ENCODE results near the gene A1BG.

A1BG gene

DNA sequence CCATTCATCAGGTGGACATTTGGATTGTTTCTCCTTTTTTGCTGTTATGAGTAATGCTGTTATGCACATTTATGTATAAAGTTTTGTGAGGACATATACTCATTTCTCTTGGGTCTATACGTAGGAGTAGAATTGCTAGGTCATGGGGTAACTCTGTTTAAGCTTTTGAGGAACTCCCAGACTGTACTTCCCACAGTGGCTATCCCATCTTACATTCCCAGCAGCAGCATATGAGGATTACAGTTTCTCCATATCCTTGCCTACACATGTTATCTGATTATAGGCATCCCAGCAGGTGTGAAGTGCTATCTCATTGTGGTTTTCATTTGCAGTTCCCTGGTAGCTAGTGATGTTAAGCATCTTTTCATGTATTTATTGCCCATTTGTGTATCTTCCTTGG, 20.6 kb downstream of the A1BG start:
- peaks cover under 1 to 4% of the 10 kb centered on the region in 2 donors for H3K4me1 ChIP-seq (ENCODE audit: control insufficient read depth in 2 of 2, insufficient read depth in 1 of 2, low read depth in 1 of 2, low read length in 2 of 2)
- no peak for DNase-seq (ENCODE audit: low spot score)
- no peak overlapping the region for H4K91ac ChIP-seq (ENCODE audit: low read depth, low read length, poor library complexity)
- no peak overlapping the region for H2BK15ac ChIP-seq (ENCODE audit: low read length)
- no peak overlapping the region for H2AFZ ChIP-seq (ENCODE audit: low read length)
- no peaks in the 10 kb centered on the region for H3K9me3 ChIP-seq (replicated peaks in 1 of 2; ENCODE audit: control insufficient read depth in 2 of 2, insufficient read depth in 1 of 2, low read depth in 1 of 2, low read length in 2 of 2)
- no peak overlapping the region for H3K18ac ChIP-seq (ENCODE audit: low read length)
- no peak overlapping the region for H3K23ac ChIP-seq (ENCODE audit: low read depth, low read length, poor library complexity)
- no peaks in the 10 kb centered on the region for H3K27me3 ChIP-seq (ENCODE audit: control insufficient read depth in 3 of 3, insufficient read depth in 3 of 3, low read depth in 1 of 3, low read length in 3 of 3)
- H2AK5ac ChIP-seq (ENCODE audit: low read depth, low read length), result no peak overlapping the region
- no peak overlapping the region for H3K27ac ChIP-seq (replicated peaks; ENCODE audit: low read length)
- H3K4me2 ChIP-seq (ENCODE audit: insufficient read depth, low read length, poor library complexity, severe bottlenecking), result no peak overlapping the region
- no peak overlapping the region for H3K9ac ChIP-seq (ENCODE audit: low read depth, low read length, poor library complexity)
- no peak overlapping the region for H3K4ac ChIP-seq (ENCODE audit: low read length)
- H2BK12ac ChIP-seq (ENCODE audit: low read length), result no peak overlapping the region
- peaks cover 11 to 29% of the 10 kb centered on the region in 2 donors for H3K36me3 ChIP-seq (replicated peaks in 1 of 2; ENCODE audit: control insufficient read depth in 2 of 2, insufficient read depth in 2 of 2, low read length in 2 of 2)
- no peak overlapping the region for H2BK5ac ChIP-seq (ENCODE audit: low read length)
- no peak overlapping the region for H3K4me3 ChIP-seq (ENCODE audit: low read length in 2 of 2)
- no CpG with 5 or more reads among the region's 1 CpG for WGBS, 2 donors (ENCODE audit: extremely low coverage in 2 of 2, insufficient read length in 2 of 2, insufficient replicate concordance in 1 of 2)
- H2BK120ac ChIP-seq (ENCODE audit: low read depth, low read length), result no peak overlapping the region
- H4K8ac ChIP-seq (ENCODE audit: low read depth, low read length), result no peak overlapping the region
- H3K79me1 ChIP-seq (ENCODE audit: low read depth, low read length), result no peaks in the 10 kb centered on the region
- H3K14ac ChIP-seq (ENCODE audit: low read length), result no peak overlapping the region

DNA sequence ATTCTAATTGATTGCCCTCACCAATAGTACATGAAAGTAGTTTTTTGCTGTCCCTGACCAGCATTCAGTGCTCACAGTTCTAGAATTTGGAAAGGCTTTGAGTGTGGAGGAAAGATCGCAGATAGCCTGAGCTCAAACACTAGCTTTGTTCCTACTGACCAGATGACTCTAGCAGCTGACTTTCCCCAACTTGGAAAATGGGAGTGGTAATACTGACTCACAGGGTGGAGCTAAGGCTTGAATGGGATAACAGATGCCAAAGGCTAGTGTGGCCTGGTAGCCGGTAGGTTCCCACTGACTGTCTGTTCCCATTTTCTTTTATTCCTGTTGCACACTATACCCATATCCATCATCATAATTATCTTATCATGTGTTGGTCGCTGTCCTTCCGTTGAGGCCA, 22.8 kb downstream of the A1BG start:
- Histone ChIP-seq H2BK5ac (ENCODE audit: low read length) (no peak overlapping the region), H2AK5ac (ENCODE audit: low read depth, low read length) (no peak overlapping the region), H3K18ac (ENCODE audit: low read length) (no peak overlapping the region), H2BK12ac (ENCODE audit: low read length) (no peak overlapping the region), H4K8ac (ENCODE audit: low read depth, low read length) (no peak overlapping the region), H3K14ac (ENCODE audit: low read length) (no peak overlapping the region), H3K9me3 (replicated peaks in 1 of 2; ENCODE audit: control insufficient read depth in 2 of 2, insufficient read depth in 1 of 2, low read depth in 1 of 2, low read length in 2 of 2) (no peaks in the 10 kb centered on the region), H3K4me3 (ENCODE audit: low read length in 2 of 2) (no peak overlapping the region), H3K4me2 (ENCODE audit: insufficient read depth, low read length, poor library complexity, severe bottlenecking) (no peak overlapping the region), H3K4ac (ENCODE audit: low read length) (no peak overlapping the region), H2AFZ (ENCODE audit: low read length) (no peak overlapping the region), H3K79me1 (ENCODE audit: low read depth, low read length) (peaks cover 3% of the 10 kb centered on the region), H3K23ac (ENCODE audit: low read depth, low read length, poor library complexity) (no peak overlapping the region), H3K9ac (ENCODE audit: low read depth, low read length, poor library complexity) (no peak overlapping the region), H3K36me3 (replicated peaks in 1 of 2; ENCODE audit: control insufficient read depth in 2 of 2, insufficient read depth in 2 of 2, low read length in 2 of 2) (peaks cover 3 to 10% of the 10 kb centered on the region in 2 donors), H2BK120ac (ENCODE audit: low read depth, low read length) (no peak overlapping the region), H3K27ac (replicated peaks; ENCODE audit: low read length) (no peak overlapping the region), H3K4me1 (ENCODE audit: control insufficient read depth in 2 of 2, insufficient read depth in 1 of 2, low read depth in 1 of 2, low read length in 2 of 2) (peaks cover 4 to 8% of the 10 kb centered on the region in 2 donors), H3K27me3 (ENCODE audit: control insufficient read depth in 3 of 3, insufficient read depth in 3 of 3, low read depth in 1 of 3, low read length in 3 of 3) (no peaks in the 10 kb centered on the region), H4K91ac (ENCODE audit: low read depth, low read length, poor library complexity) (no peak overlapping the region), H2BK15ac (ENCODE audit: low read length) (no peak overlapping the region)
- DNase-seq (ENCODE audit: low spot score), result no peak
- no CpG with 5 or more reads among the region's 4 CpGs for WGBS, 2 donors (ENCODE audit: extremely low coverage in 2 of 2, insufficient read length in 2 of 2, insufficient replicate concordance in 1 of 2)

DNA sequence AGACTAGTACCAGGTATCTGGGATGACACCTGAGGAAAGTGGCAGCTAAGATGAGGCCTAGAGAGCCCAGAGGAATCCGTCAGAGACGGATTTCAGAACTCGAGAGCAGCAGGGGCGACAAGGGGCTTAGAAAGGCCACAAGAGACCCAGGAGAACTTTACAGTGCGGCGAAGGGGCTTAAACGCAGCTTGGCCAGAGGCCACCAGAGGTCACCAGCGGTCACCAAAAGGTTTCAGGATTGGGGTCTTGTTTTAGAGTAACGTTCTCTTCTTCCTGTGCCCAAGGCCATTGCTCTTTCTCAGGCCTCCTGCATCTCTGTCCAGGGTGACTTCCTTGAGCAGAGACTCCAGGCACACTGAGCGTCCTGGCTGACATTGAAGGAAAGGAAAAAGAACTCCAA, 24.3 kb downstream of the A1BG start:
- DNase-seq (ENCODE audit: low spot score), result peak; percentile 47
- WGBS, 2 donors (ENCODE audit: extremely low coverage in 2 of 2, insufficient read length in 2 of 2, insufficient replicate concordance in 1 of 2), result no CpG with 5 or more reads among the region's 10 CpGs

DNA sequence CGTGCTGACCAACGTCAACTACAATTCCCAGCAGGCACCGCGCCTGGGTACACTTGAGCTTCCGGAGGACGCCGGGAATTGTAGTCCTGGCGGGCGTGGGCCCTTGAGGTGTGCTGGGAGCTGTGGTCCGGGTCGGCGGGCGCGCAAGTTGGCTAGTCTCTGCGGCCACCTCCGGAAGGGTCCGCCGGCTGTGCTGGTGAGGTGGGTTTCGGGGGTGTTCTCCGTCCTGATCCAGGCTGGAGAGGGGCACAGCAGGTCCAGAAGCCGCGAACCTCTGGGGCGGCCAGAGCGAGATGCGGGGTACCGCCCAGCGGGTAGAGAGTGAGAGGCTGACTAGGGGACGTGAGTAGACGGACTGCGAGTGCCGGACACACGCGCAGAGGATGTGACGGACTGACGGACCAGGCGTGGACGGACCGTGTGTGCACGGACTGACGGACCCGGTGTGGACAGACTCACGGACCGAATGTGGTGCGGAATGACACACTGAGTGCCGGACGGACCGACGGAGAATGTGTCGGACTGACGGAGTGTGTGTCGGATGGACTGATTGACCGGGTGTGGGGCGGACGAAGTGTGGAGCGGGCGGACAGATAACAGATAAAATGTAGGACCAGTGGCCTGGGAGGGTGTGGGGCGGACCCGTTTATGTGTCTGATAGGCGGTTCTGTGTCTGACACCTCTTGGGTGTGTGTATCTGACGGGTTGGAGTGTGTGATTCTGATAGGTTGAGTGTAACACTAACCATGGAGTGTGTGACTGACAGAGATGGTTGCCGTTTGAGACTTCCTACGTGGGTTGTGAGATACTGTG, 26.2 kb downstream of the A1BG start, which contains the start of gene ZSCAN22:
TSS of gene ZSCAN22 (plus strand) at position 81 of the 813 bp plus-strand sequence. CDS start 7,809 bp downstream, outside the sequence.
- Histone ChIP-seq H2BK12ac (ENCODE audit: low read length) (peak within 1 kb of the TSS; percentile 91), H3K4me3 (ENCODE audit: low read length in 2 of 2) (peak within 1 kb of the TSS; percentile 74 to 97), H3K9me3 (replicated peaks in 1 of 2; ENCODE audit: control insufficient read depth in 2 of 2, insufficient read depth in 1 of 2, low read depth in 1 of 2, low read length in 2 of 2) (no peaks in the 10 kb centered on the region), H3K27me3 (ENCODE audit: control insufficient read depth in 3 of 3, insufficient read depth in 3 of 3, low read depth in 1 of 3, low read length in 3 of 3) (no peaks in the 10 kb centered on the region), H3K4ac (ENCODE audit: low read length) (peak within 1 kb of the TSS; percentile 61), H3K14ac (ENCODE audit: low read length) (peak within 1 kb of the TSS; percentile 95), H3K9ac (ENCODE audit: low read depth, low read length, poor library complexity) (peak within 1 kb of the TSS; percentile 100), H3K23ac (ENCODE audit: low read depth, low read length, poor library complexity) (peak within 1 kb of the TSS; percentile 99), H3K4me2 (ENCODE audit: insufficient read depth, low read length, poor library complexity, severe bottlenecking) (peak within 1 kb of the TSS; percentile 95), H3K4me1 (ENCODE audit: control insufficient read depth in 2 of 2, insufficient read depth in 1 of 2, low read depth in 1 of 2, low read length in 2 of 2) (peaks cover 5 to 8% of the 10 kb centered on the region in 2 donors), H3K36me3 (replicated peaks in 1 of 2; ENCODE audit: control insufficient read depth in 2 of 2, insufficient read depth in 2 of 2, low read length in 2 of 2) (peaks cover 4 to 18% of the 10 kb centered on the region in 2 donors), H4K91ac (ENCODE audit: low read depth, low read length, poor library complexity) (no peak within 1 kb of the TSS), H2BK5ac (ENCODE audit: low read length) (peak within 1 kb of the TSS; percentile 30), H2BK120ac (ENCODE audit: low read depth, low read length) (peak within 1 kb of the TSS; percentile 38), H3K79me1 (ENCODE audit: low read depth, low read length) (peaks cover 7% of the 10 kb centered on the region), H2AFZ (ENCODE audit: low read length) (peak within 1 kb of the TSS; percentile 97), H4K8ac (ENCODE audit: low read depth, low read length) (peak within 1 kb of the TSS; percentile 53), H3K27ac (replicated peaks; ENCODE audit: low read length) (peak within 1 kb of the TSS; percentile 34), H2AK5ac (ENCODE audit: low read depth, low read length) (peak within 1 kb of the TSS; percentile 86), H2BK15ac (ENCODE audit: low read length) (peak within 1 kb of the TSS; percentile 38), H3K18ac (ENCODE audit: low read length) (peak within 1 kb of the TSS; percentile 89)
- WGBS, 2 donors (ENCODE audit: extremely low coverage in 2 of 2, insufficient read length in 2 of 2, insufficient replicate concordance in 1 of 2), result no CpG with 5 or more reads among the region's 62 CpGs
- peak; percentile 95 for DNase-seq (ENCODE audit: low spot score)

More for the DNA sequence above, 24.3 kb downstream of the A1BG start:
- Histone ChIP-seq H3K27ac (replicated peaks; ENCODE audit: low read length) (no peak overlapping the region), H3K79me1 (ENCODE audit: low read depth, low read length) (peaks cover 7% of the 10 kb centered on the region), H3K4me2 (ENCODE audit: insufficient read depth, low read length, poor library complexity, severe bottlenecking) (no peak overlapping the region), H3K4me1 (ENCODE audit: control insufficient read depth in 2 of 2, insufficient read depth in 1 of 2, low read depth in 1 of 2, low read length in 2 of 2) (peaks cover 5 to 8% of the 10 kb centered on the region in 2 donors), H4K91ac (ENCODE audit: low read depth, low read length, poor library complexity) (no peak overlapping the region), H3K27me3 (ENCODE audit: control insufficient read depth in 3 of 3, insufficient read depth in 3 of 3, low read depth in 1 of 3, low read length in 3 of 3) (no peaks in the 10 kb centered on the region), H3K36me3 (replicated peaks in 1 of 2; ENCODE audit: control insufficient read depth in 2 of 2, insufficient read depth in 2 of 2, low read length in 2 of 2) (peaks cover 2 to 9% of the 10 kb centered on the region in 2 donors), H3K9ac (ENCODE audit: low read depth, low read length, poor library complexity) (no peak overlapping the region), H3K23ac (ENCODE audit: low read depth, low read length, poor library complexity) (no peak overlapping the region), H2BK12ac (ENCODE audit: low read length) (no peak overlapping the region), H2AK5ac (ENCODE audit: low read depth, low read length) (no peak overlapping the region), H2BK120ac (ENCODE audit: low read depth, low read length) (no peak overlapping the region), H4K8ac (ENCODE audit: low read depth, low read length) (no peak overlapping the region), H3K4me3 (ENCODE audit: low read length in 2 of 2) (peak overlapping the region in 1 of 2 donors; percentile 74), H3K14ac (ENCODE audit: low read length) (no peak overlapping the region), H3K4ac (ENCODE audit: low read length) (no peak overlapping the region), H2BK15ac (ENCODE audit: low read length) (no peak overlapping the region), H2BK5ac (ENCODE audit: low read length) (no peak overlapping the region), H3K9me3 (replicated peaks in 1 of 2; ENCODE audit: control insufficient read depth in 2 of 2, insufficient read depth in 1 of 2, low read depth in 1 of 2, low read length in 2 of 2) (no peaks in the 10 kb centered on the region), H2AFZ (ENCODE audit: low read length) (peak overlapping the region; percentile 56), H3K18ac (ENCODE audit: low read length) (no peak overlapping the region)
